Measurements from ENCODE around the gene TM9SF3.
"Not testable (repeated sequence)": the region's sequence is repeated elsewhere in the genome, so short reads cannot be mapped to it uniquely, and the experiment has no call there.

Gene TM9SF3

DNA sequence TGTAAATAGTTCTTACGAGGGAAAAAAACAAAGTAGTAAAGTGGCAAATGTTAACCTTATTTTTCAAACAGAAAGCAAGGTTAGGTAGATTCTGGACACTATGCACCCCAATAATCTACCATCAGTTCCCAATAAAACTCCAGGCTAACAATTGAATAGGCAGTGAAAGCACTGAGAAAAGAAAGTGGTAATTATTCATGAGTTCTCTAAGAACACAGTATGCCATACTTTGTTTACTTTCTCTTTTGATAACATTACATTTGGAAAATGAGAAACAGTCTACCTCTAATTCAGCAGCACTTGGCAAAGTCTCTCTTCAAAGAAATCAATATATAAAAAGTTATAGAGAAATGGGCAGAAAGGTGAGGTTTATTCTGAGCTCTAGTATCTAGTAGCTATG, 18.4 kb downstream of the TM9SF3 start:
- DNase-seq (ENCODE audit: low read depth in 2 of 2): no peak

GRCh38 chr10:96565774-96566173, 21.0 kb downstream of the TM9SF3 start:
- DNase-seq (ENCODE audit: low read depth in 2 of 2): no peak

DNA sequence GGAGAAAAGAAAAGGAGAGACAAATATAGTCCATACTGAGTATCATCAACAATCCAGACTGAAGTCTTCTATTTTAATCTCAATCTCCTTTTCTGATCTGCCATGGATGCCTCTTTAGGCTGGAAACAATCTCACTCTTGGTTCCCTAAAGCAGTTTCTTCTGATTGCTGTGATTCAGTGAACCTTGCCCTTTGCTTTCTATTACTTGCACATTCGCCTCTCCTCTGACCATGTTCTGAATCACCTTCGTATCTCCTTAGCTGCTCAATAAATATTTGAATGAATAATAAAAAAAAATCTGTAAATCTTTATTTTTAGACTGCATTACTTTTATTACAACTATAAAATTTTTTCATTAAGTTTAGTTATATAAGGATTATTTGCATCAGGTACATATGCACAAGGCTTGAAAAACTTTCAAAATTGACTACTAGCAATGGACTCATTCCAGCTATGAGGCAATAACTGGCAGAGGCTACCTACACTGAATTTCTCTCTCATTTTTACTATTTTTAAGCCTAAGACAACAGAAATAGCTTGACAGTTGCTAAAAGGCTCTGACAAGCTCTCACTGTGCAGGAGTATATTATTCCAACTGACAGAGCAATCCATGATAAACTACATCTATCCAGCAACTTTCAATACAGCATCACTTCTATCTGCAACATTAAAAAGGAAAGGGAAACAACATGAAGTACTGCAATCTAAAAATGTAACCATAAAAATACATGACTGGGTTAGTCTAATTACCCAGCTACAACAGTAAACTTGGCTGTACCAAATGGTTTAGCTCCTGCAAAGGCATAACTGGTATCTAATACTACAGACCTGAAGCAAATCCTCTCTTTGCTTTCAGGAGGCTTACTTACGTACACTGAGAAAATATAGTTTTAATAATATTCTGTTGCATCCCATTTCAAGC, 25.6 kb downstream of the TM9SF3 start:
- no peak for DNase-seq (ENCODE audit: low read depth in 2 of 2)

DNA sequence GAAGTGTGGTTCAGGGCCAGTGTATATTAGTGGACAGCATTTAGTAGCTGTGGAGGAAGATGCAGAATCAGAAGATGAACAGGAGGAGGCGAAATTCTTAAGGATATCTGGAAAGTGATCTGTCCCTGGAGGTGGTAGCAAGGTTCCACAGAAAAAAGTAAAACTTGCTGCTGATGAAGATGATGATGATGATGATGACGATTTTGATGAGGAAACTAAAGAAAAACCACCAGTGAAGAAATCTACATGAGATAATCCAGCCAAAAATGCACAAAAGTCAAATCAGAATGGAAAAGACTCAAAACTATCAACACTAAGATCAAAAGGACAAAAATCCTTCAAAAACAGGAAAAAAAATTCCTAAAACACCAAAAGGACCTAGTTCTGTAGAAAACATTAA, 26.3 kb downstream of the TM9SF3 start:
- no peak for DNase-seq (ENCODE audit: low read depth in 2 of 2)

GRCh38 chr10:96556003-96556402, 30.8 kb downstream of the TM9SF3 start:
- DNase-seq (ENCODE audit: low read depth in 2 of 2): no peak

DNA sequence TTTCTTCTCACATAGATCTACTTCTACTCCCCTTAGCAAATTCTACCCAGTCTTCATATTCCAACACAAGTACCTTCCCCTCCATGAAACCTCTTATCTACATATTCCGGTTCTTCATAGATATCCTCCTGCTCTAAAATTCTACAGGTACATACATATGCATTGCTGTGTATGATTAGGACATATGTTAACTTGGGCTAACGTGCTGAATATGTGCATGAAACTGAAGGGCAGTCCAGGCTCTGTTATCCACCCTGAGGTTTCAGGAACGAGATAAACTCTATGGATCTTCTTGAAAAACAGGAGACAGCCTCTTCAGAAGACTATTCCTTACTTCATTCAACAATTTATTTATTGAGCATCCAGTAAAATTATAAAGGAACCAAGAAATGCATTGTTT, 31.5 kb downstream of the TM9SF3 start:
- DNase-seq (ENCODE audit: low read depth in 2 of 2): no peak

- no peak for DNase-seq (ENCODE audit: low read depth in 2 of 2)
These were observed 38.2 kb downstream of the TM9SF3 start for GRCh38 chr10:96548589-96548988.

- DNase-seq (ENCODE audit: low read depth in 2 of 2): not testable (repeated sequence)
These were observed 41.3 kb downstream of the TM9SF3 start for GRCh38 chr10:96545558-96545957.

- DNase-seq (ENCODE audit: low read depth in 2 of 2): no peak
These were observed 44.9 kb downstream of the TM9SF3 start for GRCh38 chr10:96541921-96542320.

GRCh38 chr10:96540240-96540639, 46.6 kb downstream of the TM9SF3 start:
- DNase-seq (ENCODE audit: low read depth in 2 of 2): no peak

- no peak for DNase-seq (ENCODE audit: low read depth in 2 of 2)
These were observed 48.1 kb downstream of the TM9SF3 start for GRCh38 chr10:96538683-96539082.

DNA sequence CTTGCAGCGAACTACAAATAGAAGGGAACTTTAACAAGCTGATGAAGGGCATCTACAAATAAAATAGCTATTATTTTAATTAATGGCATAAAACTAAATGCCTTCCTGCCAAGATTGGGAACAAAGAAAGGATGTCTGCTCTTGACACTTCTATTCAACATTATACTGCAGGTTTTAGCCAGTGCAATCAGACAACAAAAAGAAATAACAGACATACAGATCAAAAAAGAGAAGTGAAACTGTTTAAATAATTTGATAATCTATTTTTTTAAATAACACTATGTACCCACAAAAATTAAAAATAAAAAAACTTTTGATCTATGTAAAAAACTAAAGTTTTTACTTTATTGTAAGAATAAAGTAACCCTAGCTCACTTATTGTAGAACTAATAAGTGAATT, 50.7 kb downstream of the TM9SF3 start:
- no peak for DNase-seq (ENCODE audit: low read depth in 2 of 2)

- no peak for DNase-seq (ENCODE audit: low read depth in 2 of 2)
These were observed 54.3 kb downstream of the TM9SF3 start for GRCh38 chr10:96532523-96532922.

DNA sequence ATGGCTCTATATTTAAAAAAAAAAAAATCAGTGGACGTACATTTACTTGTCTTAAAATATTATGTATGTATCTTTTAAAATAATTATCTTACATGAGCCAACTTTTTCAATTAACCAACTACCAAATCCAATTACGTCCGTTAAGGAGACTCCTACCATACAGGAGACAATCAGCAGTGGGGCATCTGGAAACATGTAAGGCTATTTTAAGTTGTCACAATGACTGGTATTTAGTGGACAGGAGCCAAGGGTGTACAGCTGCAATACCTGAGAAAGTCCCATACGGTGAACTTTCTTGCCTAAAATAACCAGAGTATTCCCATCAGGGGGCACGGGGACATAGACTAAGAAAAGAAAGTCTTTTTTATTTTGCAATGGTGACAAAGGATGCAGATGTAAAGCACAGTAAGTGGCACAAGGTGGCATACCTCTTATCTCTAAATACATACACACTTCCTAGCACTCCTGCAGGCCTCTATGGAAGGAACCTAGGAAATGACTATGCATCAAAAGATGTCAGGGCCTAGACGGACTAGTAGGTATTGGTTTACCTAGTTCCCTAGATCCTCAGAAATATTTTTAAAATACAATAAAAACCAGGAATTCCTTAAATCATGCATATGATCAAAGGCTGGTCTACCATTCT, 57.1 kb downstream of the TM9SF3 start:
- DNase-seq (ENCODE audit: low read depth in 2 of 2): no peak

DNA sequence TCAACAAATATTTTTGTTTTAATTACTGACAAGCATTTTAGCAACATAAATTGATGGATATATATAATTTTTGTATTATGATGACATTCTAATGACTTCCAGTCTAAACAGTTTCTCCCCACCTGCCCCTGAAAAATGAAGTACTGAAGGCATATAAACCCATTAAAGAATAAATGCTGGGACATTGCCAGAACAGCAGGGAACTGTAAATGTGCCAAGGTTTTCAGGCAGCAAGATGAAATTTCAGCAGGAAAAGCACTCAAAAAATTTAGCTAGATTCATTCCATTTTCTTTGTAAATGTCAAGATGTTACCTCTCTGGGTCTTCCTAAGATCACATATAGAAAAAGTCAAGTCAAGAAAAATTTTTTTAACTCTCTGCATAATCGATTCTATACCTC, 62.1 kb downstream of the TM9SF3 start:
- no peak for DNase-seq (ENCODE audit: low read depth in 2 of 2)

GRCh38 chr10:96517284-96517683, 69.5 kb downstream of the TM9SF3 start:
- no peak for DNase-seq (ENCODE audit: low read depth in 2 of 2)

- DNase-seq (ENCODE audit: low read depth in 2 of 2): no peak
These were observed 70.5 kb downstream of the TM9SF3 start for GRCh38 chr10:96516337-96516736.

DNA sequence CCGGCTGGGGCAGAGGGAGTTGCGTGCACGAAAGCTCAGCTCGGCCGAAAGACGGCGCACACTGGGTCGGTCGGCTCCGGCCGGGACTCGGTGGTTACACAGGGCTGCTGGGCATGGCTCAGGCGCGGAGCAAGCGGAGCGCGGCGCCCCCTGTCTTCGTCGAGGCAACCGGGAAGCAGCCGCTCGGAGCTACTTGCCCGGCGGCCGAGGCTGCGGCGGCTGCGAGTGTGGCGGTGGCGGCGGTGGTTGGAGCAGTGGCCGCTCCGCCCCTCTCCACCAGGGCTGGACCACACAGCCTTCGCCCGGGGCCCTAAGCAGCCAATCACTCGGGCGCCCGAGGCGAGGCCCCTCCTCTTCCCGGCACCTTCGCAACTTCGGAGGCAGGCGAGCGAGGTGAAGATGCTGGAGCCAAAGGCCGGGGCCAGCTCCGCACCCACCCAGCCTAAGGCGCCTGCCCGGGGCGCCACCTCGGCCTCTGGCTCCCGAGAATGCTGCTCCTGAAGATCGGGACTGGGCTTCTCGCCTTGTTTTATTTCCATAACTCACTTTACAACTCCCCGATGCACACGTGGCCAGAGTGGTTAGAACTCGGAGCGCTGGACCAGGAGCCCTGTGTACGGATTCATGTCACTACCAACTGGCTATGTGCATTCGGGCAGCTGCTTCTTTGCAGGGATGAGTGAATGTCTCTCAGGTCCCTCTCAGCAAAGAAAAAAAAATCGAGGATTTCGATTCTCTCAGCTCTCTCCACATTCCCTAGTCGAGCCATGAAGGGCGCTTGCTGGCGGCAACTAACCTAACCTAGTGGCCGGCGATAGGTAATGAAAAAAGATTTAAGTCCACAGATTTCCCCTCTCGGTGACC, 72.9 kb downstream of the TM9SF3 start, which contains the start of gene TLL2:
Gene TLL2, minus strand, starts transcription at position 229 of the 864 bp plus-strand sequence. CDS start 241 bp downstream, outside the sequence.
- no peak for DNase-seq (ENCODE audit: low read depth in 2 of 2)

DNA sequence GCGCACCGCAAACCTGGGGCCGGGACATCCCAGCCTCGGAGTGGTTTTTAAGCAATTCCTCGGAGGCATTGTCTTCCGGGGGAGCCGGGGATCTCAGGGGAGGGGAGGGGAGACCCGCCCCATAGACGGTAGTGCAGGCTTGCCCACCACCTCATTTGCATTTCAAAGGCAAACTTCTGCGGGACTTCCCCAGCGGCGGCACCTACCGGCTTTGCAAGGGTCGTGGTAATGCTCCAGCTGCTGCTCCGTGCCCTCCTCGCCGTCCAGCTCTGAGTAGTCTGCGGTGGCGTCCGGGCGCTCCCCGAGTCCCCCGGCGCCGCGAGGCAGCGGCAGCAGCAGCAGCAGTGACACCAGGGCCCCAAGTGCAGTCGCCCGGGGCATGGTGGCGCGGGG, 73.5 kb downstream of the TM9SF3 start:
- no peak for DNase-seq (ENCODE audit: low read depth in 2 of 2)

DNA sequence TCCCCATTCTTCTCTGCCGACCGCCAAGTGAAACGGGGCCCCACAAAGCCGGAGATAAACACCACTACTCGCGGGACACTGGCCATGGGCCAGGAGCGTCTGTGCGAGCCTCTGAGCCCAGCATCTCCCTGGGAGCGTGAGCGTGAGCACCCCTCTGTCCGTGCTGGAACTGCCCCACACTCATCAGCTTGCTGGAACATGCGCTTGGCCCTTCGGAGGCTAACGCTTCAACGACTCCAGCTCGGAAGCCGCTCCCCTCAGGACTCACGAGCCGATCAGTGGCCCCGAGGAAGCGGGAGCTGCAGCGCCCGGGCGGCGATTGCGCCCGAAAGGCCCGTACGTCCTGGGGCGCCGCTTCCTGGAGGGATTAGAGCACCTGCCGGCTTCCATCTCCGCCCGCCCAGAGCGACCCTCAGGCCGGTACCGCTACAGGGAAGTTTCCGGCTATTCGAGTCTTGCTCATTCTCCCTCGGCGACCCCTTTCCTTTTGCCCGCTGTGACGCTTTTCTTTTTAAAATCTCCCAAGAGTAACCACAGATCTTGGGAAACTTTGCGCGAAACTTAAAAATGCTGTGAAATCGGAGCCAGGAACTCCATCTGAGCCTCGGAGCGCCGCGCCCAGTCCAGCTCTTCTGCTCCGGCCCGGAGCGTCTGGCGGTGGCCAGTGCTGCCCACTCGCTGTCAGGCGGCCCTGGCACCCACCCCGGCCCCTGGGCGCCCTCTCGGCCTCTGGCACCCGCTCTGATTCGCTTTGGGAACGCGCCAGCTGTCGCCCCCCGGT, 74.1 kb downstream of the TM9SF3 start:
- no peak for DNase-seq (ENCODE audit: low read depth in 2 of 2)
